ENCODE data around the gene ACSF2.

- no peak for TF ChIP-seq CTCF (IDR thresholded peaks at IDR 0.05; ENCODE audit: insufficient read depth, low read length, poor library complexity, severe bottlenecking)
- no peak for TF ChIP-seq EZH2phosphoT487 (conservative IDR thresholded peaks at IDR 0.05; ENCODE audit: low read length)
These were observed 44.4 kb downstream of the ACSF2 start for GRCh38 chr17:50470426-50470825.

Data from SU-DHL-6 (cell line).